Epithelial cell of esophagus (primary cell): ENCODE measurements around the gene WNK2.

Experiments
- DNase-seq: peaks from one replicate; pipeline ENCODE4 v3.0.0; 2010; ENCODE audit warnings: low read depth
- H3K4me3 ChIP-seq: 2 replicates; pipeline ENCODE4 v1.5.1; 2011; ENCODE audit warnings: mild to moderate bottlenecking, low read length, control low read depth
- TF ChIP-seq, protein P1 (sequence below): IDR thresholded peaks from 2 replicates; pipeline ENCODE4 v1.5.1; 2011; ENCODE audit warnings: low read depth, mild to moderate bottlenecking, low read length, control low read depth, inconsistent platforms; ENCODE audit not compliant: insufficient read depth; ENCODE audit errors: missing control alignments

The WNK2 gene

GRCh38 chr9:93154293-93154903, 29.5 kb upstream of the WNK2 start:
- peak; percentile 28 for DNase-seq
- TF ChIP-seq, protein P1, sequence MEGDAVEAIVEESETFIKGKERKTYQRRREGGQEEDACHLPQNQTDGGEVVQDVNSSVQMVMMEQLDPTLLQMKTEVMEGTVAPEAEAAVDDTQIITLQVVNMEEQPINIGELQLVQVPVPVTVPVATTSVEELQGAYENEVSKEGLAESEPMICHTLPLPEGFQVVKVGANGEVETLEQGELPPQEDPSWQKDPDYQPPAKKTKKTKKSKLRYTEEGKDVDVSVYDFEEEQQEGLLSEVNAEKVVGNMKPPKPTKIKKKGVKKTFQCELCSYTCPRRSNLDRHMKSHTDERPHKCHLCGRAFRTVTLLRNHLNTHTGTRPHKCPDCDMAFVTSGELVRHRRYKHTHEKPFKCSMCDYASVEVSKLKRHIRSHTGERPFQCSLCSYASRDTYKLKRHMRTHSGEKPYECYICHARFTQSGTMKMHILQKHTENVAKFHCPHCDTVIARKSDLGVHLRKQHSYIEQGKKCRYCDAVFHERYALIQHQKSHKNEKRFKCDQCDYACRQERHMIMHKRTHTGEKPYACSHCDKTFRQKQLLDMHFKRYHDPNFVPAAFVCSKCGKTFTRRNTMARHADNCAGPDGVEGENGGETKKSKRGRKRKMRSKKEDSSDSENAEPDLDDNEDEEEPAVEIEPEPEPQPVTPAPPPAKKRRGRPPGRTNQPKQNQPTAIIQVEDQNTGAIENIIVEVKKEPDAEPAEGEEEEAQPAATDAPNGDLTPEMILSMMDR = peak; percentile 64
- H3K4me3 ChIP-seq = no peak overlapping the region

- no peak for DNase-seq
- TF ChIP-seq, protein P1 = no peak
- H3K4me3 ChIP-seq = no peak overlapping the region
Observed at GRCh38 chr9:93155716-93156474, 28.0 kb upstream of the WNK2 start.

- no peak for DNase-seq
- no peak overlapping the region for H3K4me3 ChIP-seq
- TF ChIP-seq, protein P1 = no peak
Observed at GRCh38 chr9:93156475-93157008, 27.4 kb upstream of the WNK2 start.

- peak; percentile 66 for DNase-seq
- TF ChIP-seq, protein P1 = peak; percentile 94
- no peak overlapping the region for H3K4me3 ChIP-seq
Observed at GRCh38 chr9:93159601-93160471, 24.1 kb upstream of the WNK2 start.

DNA sequence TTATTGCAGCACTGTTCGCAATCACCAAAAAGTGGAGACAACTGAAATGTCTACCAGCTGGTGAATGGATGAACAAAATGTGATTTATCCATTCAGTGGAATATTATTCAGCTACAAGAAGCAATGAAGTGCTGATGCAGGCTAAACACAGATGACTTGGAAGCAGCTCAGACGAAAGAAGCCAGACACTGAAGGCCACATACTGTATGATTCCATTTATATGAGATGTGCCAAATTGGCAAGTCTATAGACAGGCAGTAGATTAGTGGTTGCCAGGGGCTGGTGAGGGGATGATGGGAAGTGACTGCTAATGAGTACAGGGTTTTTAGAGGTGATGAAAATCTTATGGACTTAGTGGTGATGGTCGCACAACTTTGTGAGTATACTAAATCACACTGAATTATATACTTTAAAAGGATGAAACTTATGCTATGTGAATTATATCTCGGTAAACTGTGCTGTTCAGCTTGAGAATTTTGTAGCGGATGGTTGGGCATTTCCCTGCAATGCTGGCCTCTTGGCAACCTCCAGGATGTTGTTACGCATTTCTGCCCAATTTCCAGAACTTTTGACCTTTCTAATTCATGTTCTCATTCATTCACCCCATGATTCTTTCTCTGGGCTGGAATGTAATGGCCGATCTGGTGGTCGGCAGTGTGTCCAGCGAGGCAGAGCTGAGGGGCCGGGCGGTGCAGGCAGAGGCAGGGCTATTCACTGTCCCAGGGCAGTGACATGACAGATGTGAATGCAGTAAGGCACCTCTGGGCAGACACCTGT, 22.0 kb upstream of the WNK2 start:
- no peak overlapping the region for H3K4me3 ChIP-seq
- TF ChIP-seq, protein P1 = no peak
- DNase-seq = no peak

DNA sequence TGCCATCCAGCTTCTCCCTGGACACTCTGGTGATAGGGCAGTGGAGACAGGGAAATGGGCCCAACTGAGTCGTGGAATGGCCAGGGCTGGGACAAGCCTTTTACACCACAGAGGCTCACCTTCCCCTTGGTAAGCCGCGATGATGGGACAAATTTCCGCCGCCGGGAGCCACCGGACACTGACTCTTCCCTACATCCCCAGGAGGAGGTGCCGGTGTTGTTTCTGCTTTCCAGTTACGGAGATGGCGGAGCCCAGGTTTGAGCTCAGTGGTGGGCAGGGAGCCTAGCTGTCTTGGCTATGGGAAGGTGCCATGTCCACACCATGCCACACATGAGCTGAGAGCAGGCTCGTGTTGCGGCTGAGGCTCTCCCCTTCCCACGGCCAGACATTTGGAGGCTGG, 19.9 kb upstream of the WNK2 start:
- H3K4me3 ChIP-seq = no peak overlapping the region
- DNase-seq = no peak
- TF ChIP-seq, protein P1 = no peak
